ENCODE data around the gene NKD2.

Gene NKD2

GRCh38 chr5:1047332-1047965 is 38.8 kb downstream of the NKD2 start:
- DNase-seq: no peak

- no peak for DNase-seq
Measured at GRCh38 chr5:1048162-1048721, 39.6 kb downstream of the NKD2 start.

GRCh38 chr5:1048861-1049838 is 40.5 kb downstream of the NKD2 start:
- DNase-seq: no peak

- peak; percentile 33 for DNase-seq
Measured at GRCh38 chr5:1050423-1051365, 42.1 kb downstream of the NKD2 start.

GRCh38 chr5:1051366-1051720 is 42.7 kb downstream of the NKD2 start:
- DNase-seq: no peak

- DNase-seq: no peak
Measured at GRCh38 chr5:1052076-1052475, 43.5 kb downstream of the NKD2 start.

GRCh38 chr5:1052641-1053390 is 44.2 kb downstream of the NKD2 start:
- DNase-seq: no peak

- no peak for DNase-seq
Measured at GRCh38 chr5:1053391-1054017, 44.9 kb downstream of the NKD2 start.

- DNase-seq: no peak
Measured at GRCh38 chr5:1054018-1054798, 45.6 kb downstream of the NKD2 start.

GRCh38 chr5:1054799-1055775 is 46.5 kb downstream of the NKD2 start:
- no peak for DNase-seq

GRCh38 chr5:1055896-1056610 is 47.5 kb downstream of the NKD2 start:
- no peak for DNase-seq

GRCh38 chr5:1056611-1057484 is 48.2 kb downstream of the NKD2 start:
- DNase-seq: no peak

- DNase-seq: no peak
Measured at GRCh38 chr5:1057485-1058082, 49.0 kb downstream of the NKD2 start.

- no peak for DNase-seq
Measured at GRCh38 chr5:1058083-1058945, 49.7 kb downstream of the NKD2 start.

GRCh38 chr5:1058988-1059883 is 50.6 kb downstream of the NKD2 start:
- no peak for DNase-seq

Measured in NCI-H69 (cell line).